GM12874 (cell line): ENCODE results near the gene UROC1.

Experiments used
- CTCF ChIP-seq: IDR thresholded peaks from 2 replicates; pipeline ENCODE4 v1.5.1; 2011; ENCODE audit warnings: low read depth, mild to moderate bottlenecking, control low read depth, low read length, moderate library complexity; ENCODE audit not compliant: insufficient read depth

UROC1 gene

GRCh38 chr3:126461450-126462070, 56.0 kb downstream of the UROC1 start:
- TF ChIP-seq CTCF, result no peak

DNA sequence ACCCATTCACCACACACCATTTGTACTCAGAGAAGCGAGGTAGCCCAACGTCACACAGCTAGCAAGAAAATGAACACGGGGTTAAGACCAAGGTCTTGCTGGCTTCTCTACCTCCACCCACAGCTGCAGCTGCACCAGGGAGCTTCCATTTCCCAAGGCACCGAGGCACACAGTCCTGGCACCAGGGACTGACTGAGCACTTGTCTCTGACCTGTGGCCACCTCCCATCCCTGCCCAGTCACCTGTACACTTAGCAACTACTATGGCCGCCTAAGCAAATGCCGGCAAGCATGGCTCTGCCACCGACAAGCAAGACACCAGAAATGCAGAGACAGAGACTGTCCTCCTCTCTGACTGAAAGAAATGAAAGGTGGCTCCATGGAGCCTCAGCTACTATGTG, 57.2 kb downstream of the UROC1 start:
- TF ChIP-seq CTCF, result no peak

DNA sequence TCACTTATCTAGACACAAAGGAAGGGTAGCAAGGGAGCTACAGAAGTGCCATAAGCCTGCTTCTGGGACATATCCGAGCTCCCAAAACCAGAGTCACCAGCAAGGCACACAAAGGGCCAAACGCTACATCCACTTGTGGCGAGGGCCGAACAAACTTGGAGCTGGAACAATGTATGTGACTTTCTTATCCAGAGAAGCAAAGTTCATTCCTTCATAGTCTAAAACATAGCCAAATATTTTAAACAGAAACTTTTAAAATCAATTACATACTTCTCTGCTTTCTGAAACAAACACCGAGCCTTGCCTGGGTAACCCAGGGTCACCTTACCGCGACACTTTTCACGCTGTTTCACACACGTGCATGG, 57.8 kb downstream of the UROC1 start:
- no peak for TF ChIP-seq CTCF

- no peak for TF ChIP-seq CTCF
Observed at GRCh38 chr3:126459111-126459762, 58.3 kb downstream of the UROC1 start.

DNA sequence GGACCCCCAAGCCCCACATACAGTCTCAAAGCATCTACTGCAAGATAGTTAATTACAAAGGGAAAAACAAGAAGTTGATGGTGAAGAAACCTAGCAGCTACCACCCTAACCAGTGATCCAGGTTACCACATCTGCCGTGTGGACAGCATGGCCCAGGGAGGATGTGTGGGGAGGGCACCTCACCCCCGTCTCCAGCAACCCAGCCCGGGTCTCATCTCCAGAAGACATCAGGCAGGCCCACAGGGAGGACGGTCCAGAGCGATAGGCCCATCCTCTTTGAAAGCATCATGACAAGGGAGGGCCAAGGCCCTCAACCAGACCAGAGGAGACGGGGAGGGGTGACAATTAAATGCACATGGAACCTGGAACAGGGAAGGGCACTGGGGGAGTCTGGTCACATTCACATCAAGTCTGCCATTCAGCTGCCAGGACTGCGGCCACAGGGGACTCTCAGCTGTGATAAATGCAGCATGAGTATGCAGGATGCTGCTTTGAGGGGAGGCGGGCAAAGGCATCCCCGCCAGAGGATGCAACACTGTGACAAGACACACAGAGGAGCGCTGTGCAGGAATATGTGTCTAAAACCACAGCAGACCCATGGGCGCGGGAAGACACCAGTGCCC, 60.7 kb downstream of the UROC1 start:
- TF ChIP-seq CTCF, result no peak

DNA sequence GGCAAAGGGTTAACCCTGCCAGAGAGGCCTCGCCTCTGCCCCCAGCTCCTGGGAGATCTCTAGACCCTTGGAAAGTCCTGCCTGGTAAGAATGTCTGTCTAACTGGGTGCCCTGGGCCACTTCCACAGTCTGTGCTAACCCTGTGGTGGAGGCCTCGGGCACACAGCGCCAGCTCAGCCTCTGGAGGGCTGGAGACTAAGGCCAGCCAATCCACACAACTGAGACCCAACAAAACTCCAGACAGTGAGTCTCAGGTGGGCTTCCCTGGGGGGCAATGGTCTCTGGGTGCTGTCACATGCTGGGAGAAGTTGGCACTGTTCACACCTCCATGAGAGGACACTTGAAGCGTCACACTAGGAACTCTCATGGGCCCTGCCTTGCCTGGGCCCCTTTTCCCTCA, 61.4 kb downstream of the UROC1 start:
- TF ChIP-seq CTCF, result no peak

DNA sequence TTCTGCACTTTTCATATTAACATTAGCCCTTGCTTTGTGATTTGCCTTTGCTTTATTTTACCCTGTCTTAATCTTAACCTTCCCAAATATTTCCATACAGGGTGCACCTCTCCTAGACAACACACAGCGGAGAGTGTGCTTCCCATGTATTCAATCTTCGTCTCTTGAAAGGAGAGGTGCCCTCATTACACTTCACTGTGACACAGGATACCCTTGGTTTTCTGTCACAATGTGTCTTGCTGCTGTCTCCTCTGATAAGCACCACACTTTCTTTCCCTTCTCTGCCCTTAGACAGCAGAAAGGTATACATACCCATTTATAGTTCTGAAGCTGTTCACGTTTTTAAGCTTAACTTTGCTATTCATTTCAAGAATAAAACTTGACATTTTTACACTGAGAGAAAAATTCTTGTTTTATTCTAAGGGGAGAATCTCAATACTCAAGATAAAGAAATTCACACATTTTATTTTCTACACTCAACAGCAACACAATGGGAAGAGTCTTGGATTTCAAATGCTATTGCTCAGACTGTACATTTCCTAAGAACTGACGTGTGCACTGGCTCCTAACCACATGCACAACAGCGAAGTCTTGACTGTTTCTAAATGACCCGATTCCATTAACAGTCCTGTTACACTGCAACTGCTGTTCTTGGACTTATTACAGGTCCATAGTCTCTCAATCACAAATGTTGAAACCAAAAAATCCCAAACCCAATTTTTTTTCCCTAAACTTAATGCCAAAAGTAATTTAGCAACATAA, 63.0 kb downstream of the UROC1 start:
- TF ChIP-seq CTCF, result no peak
